Measurements from ENCODE around the gene BIN1.
A peak's percentile ranks its signal among the peaks of the same experiment; 100 is the strongest.

The BIN1 gene

DNA sequence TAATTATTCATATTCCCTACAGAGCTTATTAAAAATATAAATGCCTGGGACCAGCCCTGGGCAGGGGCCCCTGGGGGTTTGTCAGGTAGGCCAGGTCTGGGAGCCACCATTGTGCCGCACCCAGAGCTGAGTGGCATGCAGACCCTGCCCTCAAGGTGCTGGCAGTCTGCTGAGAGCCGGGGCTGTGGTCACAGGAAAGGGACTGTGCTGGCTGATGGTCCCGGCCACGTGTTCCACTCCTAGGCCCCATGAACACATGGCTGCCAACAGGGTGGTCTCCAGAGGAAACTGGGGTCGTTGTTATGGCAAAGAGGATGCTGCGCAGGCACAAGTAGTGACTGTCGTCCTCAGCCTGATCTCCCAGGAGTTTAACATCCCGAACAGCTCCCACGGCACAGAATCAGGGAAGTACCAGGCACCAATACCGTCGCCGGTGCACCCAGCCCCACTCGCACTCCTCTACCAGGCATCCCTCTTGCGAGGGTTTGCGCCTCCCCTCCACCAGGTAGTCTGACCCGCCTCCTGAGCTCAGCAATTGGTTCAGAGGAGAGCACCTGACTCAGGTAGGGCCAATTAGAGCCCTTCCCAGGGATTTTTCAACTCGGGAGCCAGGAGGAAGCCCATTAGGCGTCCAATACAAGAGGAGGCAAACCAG is 39.2 kb upstream of the BIN1 start:
- Histone ChIP-seq H4K20me1 (no peaks in the 10 kb centered on the region), H3K9me3 (replicated peaks in 1 of 11) (peaks cover 7 to 11% (median 8%) of the 10 kb centered on the region in 11 experiments; a peak in 21 of 22 replicates), H3K4me3 (no peak overlapping the region), H3K4me2 (peak overlapping the region in 5 of 11 experiments; percentile 70 to 84 (median 80); a peak in 10 of 22 replicates), H3K9ac (peak overlapping the region in 1 of 11 experiments; percentile 16; a peak in 1 of 22 replicates), H3K27ac (peak overlapping the region in 1 of 11 experiments; percentile 46; a peak in 2 of 22 replicates), H3K4me1 (peaks cover 12 to 48% (median 26%) of the 10 kb centered on the region in 10 experiments; a peak in 19 of 20 replicates), H3K27me3 (no peaks in the 10 kb centered on the region), H3K36me3 (no peaks in the 10 kb centered on the region)
- TF ChIP-seq Cebpa-rat (IDR thresholded peaks at IDR 0.05): no peak

DNA sequence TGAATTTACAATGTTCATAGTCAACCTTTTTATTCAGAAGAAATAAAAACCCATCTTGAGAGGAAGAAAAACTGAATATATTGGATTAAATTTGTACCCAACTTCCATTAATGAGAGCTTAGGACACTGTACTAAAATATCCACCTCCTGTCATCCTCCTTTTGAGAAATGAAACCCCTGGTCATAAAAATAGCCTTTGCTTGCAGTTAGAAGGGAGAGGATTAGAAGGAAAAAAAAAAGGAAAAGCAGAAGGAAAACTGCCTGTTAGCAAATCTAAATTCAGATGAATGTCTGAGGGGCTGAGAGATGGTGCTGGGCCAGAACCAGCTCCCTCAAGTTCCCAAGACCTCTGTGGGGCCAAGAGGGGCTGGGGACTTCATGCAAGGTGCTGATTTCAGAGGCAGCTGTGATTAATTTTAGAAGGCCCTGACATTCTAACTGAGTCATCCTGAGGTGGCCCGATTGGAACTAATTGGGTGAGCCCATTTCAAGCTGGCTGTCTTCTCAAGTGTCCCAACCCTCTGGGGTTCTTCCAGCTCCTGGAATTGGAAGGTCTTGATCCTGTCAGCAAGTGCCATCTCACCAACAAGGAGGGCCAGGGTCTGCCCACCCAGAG is 38.4 kb upstream of the BIN1 start:
- Histone ChIP-seq H3K4me3 (0 out of 20 replicates have a peak overlapping the region, but pooled peaks of 1 of the 10 experiments have one; percentile 20), H3K9ac (peak overlapping the region in 3 of 11 experiments; percentile 2 to 16 (median 5); a peak in 1 of 22 replicates), H3K4me1 (peaks cover 17 to 56% (median 30%) of the 10 kb centered on the region in 10 experiments), H3K36me3 (no peaks in the 10 kb centered on the region), H3K4me2 (peak overlapping the region in 10 of 11 experiments; percentile 2 to 84 (median 49); a peak in 17 of 22 replicates), H4K20me1 (no peaks in the 10 kb centered on the region), H3K27ac (peak overlapping the region in 2 of 11 experiments; percentile 12 to 46; a peak in 2 of 22 replicates), H3K9me3 (replicated peaks in 1 of 11) (peaks cover 0 to 6% (median 0%) of the 10 kb centered on the region in 11 experiments; a peak in 3 of 22 replicates), H3K27me3 (no peaks in the 10 kb centered on the region)
- TF ChIP-seq Cebpa-rat (IDR thresholded peaks at IDR 0.05): no peak

- no peak for TF ChIP-seq Cebpa-rat (IDR thresholded peaks at IDR 0.05)
- no peaks in the 10 kb centered on the region for H3K27me3 ChIP-seq
- peaks cover 29 to 67% (median 39%) of the 10 kb centered on the region in 10 experiments for H3K4me1 ChIP-seq
- H3K9ac ChIP-seq: 0 out of 22 replicates have a peak overlapping the region, but pooled peaks of 1 of the 11 experiments have one; percentile 23
- peak overlapping the region in 1 of 11 experiments; percentile 26; a peak in 1 of 22 replicates for H3K27ac ChIP-seq
- peak overlapping the region; percentile 6 to 84 (median 42); a peak in 18 of 22 replicates for H3K4me2 ChIP-seq
- H3K4me3 ChIP-seq: no peak overlapping the region
- H3K9me3 ChIP-seq (replicated peaks in 1 of 11): peaks cover 0 to 5% (median 2%) of the 10 kb centered on the region in 11 experiments; a peak in 7 of 22 replicates
- H4K20me1 ChIP-seq: no peaks in the 10 kb centered on the region
- H3K36me3 ChIP-seq: no peaks in the 10 kb centered on the region
Measured at GRCh38 chr2:127143841-127144782, 37.2 kb upstream of the BIN1 start.

GRCh38 chr2:127142663-127143630 is 36.0 kb upstream of the BIN1 start:
- H3K27ac ChIP-seq: no peak overlapping the region
- no peak overlapping the region for H3K4me3 ChIP-seq
- no peak overlapping the region for H3K9ac ChIP-seq
- peaks cover 0 to 11% (median 7%) of the 10 kb centered on the region in 11 experiments; a peak in 9 of 22 replicates for H3K9me3 ChIP-seq (replicated peaks in 1 of 11)
- peak overlapping the region in 10 of 11 experiments; percentile 6 to 83 (median 43); a peak in 15 of 22 replicates for H3K4me2 ChIP-seq
- H3K36me3 ChIP-seq: no peaks in the 10 kb centered on the region
- no peaks in the 10 kb centered on the region for H3K27me3 ChIP-seq
- TF ChIP-seq Cebpa-rat (IDR thresholded peaks at IDR 0.05): no peak
- no peaks in the 10 kb centered on the region for H4K20me1 ChIP-seq
- H3K4me1 ChIP-seq: peaks cover 30 to 67% (median 40%) of the 10 kb centered on the region in 10 experiments

DNA sequence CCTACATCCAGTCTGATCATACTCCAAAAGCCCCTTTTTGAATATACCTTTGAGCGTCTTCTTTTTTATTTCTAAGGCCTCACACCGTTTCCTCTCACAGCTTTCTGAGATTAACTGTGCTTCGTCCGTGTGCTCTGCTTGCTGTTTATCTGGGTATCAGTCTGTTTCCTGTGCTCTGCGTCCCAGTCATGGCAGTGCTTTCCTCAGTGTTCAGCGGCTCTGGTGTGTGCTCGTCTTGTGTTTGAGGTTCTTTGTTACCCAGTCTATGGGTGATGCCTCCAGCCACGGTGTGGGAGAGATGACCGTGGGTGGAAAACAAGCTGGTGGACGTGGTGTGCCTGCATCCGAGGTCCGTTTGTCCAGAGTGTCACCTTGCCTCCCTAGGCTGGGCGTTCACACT is 33.6 kb upstream of the BIN1 start:
- Histone ChIP-seq H3K9ac (no peak overlapping the region), H3K4me2 (peak overlapping the region in 9 of 11 experiments; percentile 0 to 59 (median 30); a peak in 11 of 22 replicates), H3K27me3 (no peaks in the 10 kb centered on the region), H4K20me1 (no peaks in the 10 kb centered on the region), H3K9me3 (replicated peaks in 1 of 11) (peaks cover 0 to 11% (median 7%) of the 10 kb centered on the region in 11 experiments; a peak in 9 of 22 replicates), H3K36me3 (no peaks in the 10 kb centered on the region), H3K4me1 (peaks cover 50 to 72% (median 57%) of the 10 kb centered on the region in 10 experiments), H3K27ac (no peak overlapping the region), H3K4me3 (no peak overlapping the region)
- no peak for TF ChIP-seq Cebpa-rat (IDR thresholded peaks at IDR 0.05)

- peaks cover 51 to 72% (median 59%) of the 10 kb centered on the region in 10 experiments for H3K4me1 ChIP-seq
- TF ChIP-seq Cebpa-rat (IDR thresholded peaks at IDR 0.05): no peak
- no peak overlapping the region for H3K27ac ChIP-seq
- H3K9ac ChIP-seq: no peak overlapping the region
- no peaks in the 10 kb centered on the region for H3K36me3 ChIP-seq
- peak overlapping the region in 8 of 11 experiments; percentile 5 to 59 (median 40); a peak in 14 of 22 replicates for H3K4me2 ChIP-seq
- H4K20me1 ChIP-seq: no peaks in the 10 kb centered on the region
- no peaks in the 10 kb centered on the region for H3K27me3 ChIP-seq
- peaks cover 0 to 11% (median 7%) of the 10 kb centered on the region in 11 experiments; a peak in 9 of 22 replicates for H3K9me3 ChIP-seq (replicated peaks in 1 of 11)
- no peak overlapping the region for H3K4me3 ChIP-seq
Measured at GRCh38 chr2:127139766-127140165, 32.8 kb upstream of the BIN1 start.

- H3K4me1 ChIP-seq: peaks cover 43 to 69% (median 52%) of the 10 kb centered on the region in 10 experiments
- no peak for TF ChIP-seq Cebpa-rat (IDR thresholded peaks at IDR 0.05)
- H4K20me1 ChIP-seq: no peaks in the 10 kb centered on the region
- H3K4me3 ChIP-seq: no peak overlapping the region
- peaks cover 0 to 11% (median 7%) of the 10 kb centered on the region in 11 experiments; a peak in 9 of 22 replicates for H3K9me3 ChIP-seq (replicated peaks in 1 of 11)
- no peak overlapping the region for H3K27ac ChIP-seq
- H3K4me2 ChIP-seq: no peak overlapping the region
- H3K27me3 ChIP-seq: no peaks in the 10 kb centered on the region
- no peaks in the 10 kb centered on the region for H3K36me3 ChIP-seq
- H3K9ac ChIP-seq: no peak overlapping the region
Measured at GRCh38 chr2:127138281-127138680, 31.3 kb upstream of the BIN1 start.

Measured in BLaER1 treated with 17β-estradiol and CSF1 and Interleukin-3, amounts not matched to agents 10 nM and 100 nM (cell line).